ENCODE measurements around the gene RNFT2. TPM values are rescaled to one million over a fixed set of nuclear protein-coding genes. Genes with fewer than 3 reads are reported as not detected.

RNFT2 gene
- total RNA-seq, 4 donors from 2014 or later = 0.38 to 3.9 (median 3.1) TPM

DNA sequence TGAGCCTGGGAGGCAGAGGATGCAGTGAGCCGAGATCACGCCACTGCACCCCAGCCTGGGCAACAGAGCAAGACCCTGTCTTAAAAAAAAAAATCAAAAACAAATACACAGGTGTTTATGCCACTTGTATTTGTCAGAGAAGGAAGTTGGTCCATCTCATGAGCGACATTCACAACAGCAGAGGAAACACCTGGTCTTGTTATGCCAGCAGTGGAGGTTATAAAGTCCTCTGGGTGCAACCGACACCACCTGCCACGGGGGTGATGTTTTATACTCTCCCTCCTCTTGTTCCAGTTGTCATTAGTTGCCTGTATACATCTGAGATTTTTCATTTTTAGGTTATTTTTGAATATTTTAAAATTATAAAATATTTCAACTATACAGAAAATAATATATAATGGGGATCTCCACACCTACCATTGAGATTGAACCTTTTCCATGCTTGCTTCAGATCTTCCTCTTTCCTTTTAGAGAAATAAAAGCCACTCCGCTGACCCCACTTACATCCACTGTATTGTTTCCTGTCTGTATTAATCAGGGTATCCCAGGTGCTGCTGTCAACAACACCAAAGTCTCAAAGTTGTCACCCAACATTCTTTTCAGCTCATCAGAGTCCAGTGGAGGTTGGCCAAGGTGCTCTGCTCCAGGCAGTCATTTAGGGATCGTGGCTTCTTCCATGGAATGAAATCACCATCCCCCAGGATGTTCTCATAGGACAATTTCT is 65.1 kb downstream of the RNFT2 start:
- Histone ChIP-seq H3K4me3 (no peak overlapping the region), H3K27ac (peak overlapping the region in 2 of 4 donors; percentile 15 to 51), H3K4me1 (no peaks in the 10 kb centered on the region), H3K36me3 (no peaks in the 10 kb centered on the region), H3K27me3 (no peaks in the 10 kb centered on the region), H3K9me3 (peaks cover 0 to 8% (median 1%) of the 10 kb centered on the region in 4 donors)
- DNase-seq = peak in 2 of 3 donors; percentile 45 to 64
- TF ChIP-seq, protein P1, sequence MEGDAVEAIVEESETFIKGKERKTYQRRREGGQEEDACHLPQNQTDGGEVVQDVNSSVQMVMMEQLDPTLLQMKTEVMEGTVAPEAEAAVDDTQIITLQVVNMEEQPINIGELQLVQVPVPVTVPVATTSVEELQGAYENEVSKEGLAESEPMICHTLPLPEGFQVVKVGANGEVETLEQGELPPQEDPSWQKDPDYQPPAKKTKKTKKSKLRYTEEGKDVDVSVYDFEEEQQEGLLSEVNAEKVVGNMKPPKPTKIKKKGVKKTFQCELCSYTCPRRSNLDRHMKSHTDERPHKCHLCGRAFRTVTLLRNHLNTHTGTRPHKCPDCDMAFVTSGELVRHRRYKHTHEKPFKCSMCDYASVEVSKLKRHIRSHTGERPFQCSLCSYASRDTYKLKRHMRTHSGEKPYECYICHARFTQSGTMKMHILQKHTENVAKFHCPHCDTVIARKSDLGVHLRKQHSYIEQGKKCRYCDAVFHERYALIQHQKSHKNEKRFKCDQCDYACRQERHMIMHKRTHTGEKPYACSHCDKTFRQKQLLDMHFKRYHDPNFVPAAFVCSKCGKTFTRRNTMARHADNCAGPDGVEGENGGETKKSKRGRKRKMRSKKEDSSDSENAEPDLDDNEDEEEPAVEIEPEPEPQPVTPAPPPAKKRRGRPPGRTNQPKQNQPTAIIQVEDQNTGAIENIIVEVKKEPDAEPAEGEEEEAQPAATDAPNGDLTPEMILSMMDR (IDR thresholded peaks at IDR 0.05) = no peak
- no peak for TF ChIP-seq POLR2A (IDR thresholded peaks at IDR 0.05)

DNA sequence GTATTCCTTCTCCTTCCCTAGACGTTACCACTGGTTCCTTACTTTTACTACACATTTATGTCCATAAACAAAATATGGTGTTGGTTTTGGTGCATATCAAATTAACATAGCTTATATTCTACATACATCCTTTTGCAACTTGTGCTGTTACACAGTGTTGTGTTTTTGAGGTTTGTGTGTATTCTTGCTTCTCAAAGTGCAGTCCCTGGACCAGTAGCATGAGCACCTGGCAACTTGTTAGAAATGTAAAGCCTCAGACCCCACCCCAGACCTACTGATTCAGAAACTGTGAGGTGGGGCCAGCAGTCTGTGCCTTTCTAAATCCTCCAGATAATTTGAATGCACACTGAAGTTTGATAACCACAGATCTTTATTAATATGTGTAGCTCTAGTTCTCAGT is 65.9 kb downstream of the RNFT2 start:
- TF ChIP-seq, protein P1 (IDR thresholded peaks at IDR 0.05) = no peak
- TF ChIP-seq POLR2A (IDR thresholded peaks at IDR 0.05) = no peak

DNA sequence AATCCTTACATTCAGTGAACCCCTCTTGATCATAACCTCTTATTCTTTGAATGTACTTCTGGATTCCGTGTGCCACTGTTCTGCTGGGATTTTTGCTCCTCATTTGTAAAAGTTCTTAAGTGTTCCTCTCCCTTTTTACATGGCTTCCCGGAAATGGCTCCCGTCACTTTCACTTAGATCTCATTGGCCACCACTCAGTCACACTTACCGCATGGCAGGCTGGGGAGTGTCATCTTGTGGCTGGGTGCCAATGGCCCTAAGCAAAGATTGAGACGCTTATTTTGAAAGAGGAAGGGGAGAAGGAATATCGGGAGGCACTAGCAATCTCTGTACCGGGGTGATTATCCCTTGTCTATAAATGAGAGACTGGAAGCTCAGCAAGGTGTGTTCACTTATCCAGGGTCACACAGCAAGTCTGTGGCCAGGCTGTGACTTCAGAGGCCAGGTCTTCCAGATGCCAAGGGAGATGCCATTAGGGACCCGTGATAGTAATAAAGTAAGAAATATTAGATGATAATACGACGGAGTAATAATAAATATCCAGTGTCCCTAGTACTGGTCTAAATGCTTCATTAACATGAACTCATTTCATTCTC is 68.8 kb downstream of the RNFT2 start:
- no peaks in the 10 kb centered on the region for H3K36me3 ChIP-seq

More for the DNA sequence above, 65.9 kb downstream of the RNFT2 start:
- no peaks in the 10 kb centered on the region for H3K4me1 ChIP-seq
- H3K27me3 ChIP-seq = no peaks in the 10 kb centered on the region
- H3K4me3 ChIP-seq = no peak overlapping the region
- H3K36me3 ChIP-seq = no peaks in the 10 kb centered on the region
- H3K9me3 ChIP-seq = peaks cover 0 to 3% (median under 1%) of the 10 kb centered on the region in 4 donors
- no peak for DNase-seq
- H3K27ac ChIP-seq = peak overlapping the region in 1 of 4 donors; percentile 51

GRCh38 chr12:116807546-116807945 is 69.4 kb downstream of the RNFT2 start:
- Histone ChIP-seq H3K36me3 (no peaks in the 10 kb centered on the region), H3K27ac (no peak overlapping the region), H3K9me3 (no peaks in the 10 kb centered on the region), H3K27me3 (no peaks in the 10 kb centered on the region), H3K4me1 (no peaks in the 10 kb centered on the region), H3K4me3 (no peak overlapping the region)
- DNase-seq = no peak
- TF ChIP-seq, protein P1 (IDR thresholded peaks at IDR 0.05) = no peak
- TF ChIP-seq POLR2A (IDR thresholded peaks at IDR 0.05) = no peak

More for the DNA sequence above, 68.8 kb downstream of the RNFT2 start:
- Histone ChIP-seq H3K4me3 (no peak overlapping the region), H3K4me1 (no peaks in the 10 kb centered on the region), H3K27ac (no peak overlapping the region), H3K27me3 (no peaks in the 10 kb centered on the region), H3K9me3 (no peaks in the 10 kb centered on the region)
- DNase-seq = no peak
- TF ChIP-seq POLR2A (IDR thresholded peaks at IDR 0.05) = no peak
- TF ChIP-seq, protein P1 (IDR thresholded peaks at IDR 0.05) = no peak

GRCh38 chr12:116808113-116809105 is 70.3 kb downstream of the RNFT2 start:
- no peaks in the 10 kb centered on the region for H3K9me3 ChIP-seq
- no peaks in the 10 kb centered on the region for H3K27me3 ChIP-seq
- H3K27ac ChIP-seq = no peak overlapping the region
- no peaks in the 10 kb centered on the region for H3K36me3 ChIP-seq
- no peaks in the 10 kb centered on the region for H3K4me1 ChIP-seq
- TF ChIP-seq POLR2A (IDR thresholded peaks at IDR 0.05) = no peak
- TF ChIP-seq, protein P1 (IDR thresholded peaks at IDR 0.05) = no peak
- no peak for DNase-seq
- no peak overlapping the region for H3K4me3 ChIP-seq

All from Peyer's patch (tissue), 4 donors.